Activated naive CD8-positive, alpha-beta T cell (primary cell): ENCODE results near the gene LDLRAD4.
A peak's percentile ranks its signal among the peaks of the same experiment; 100 is the strongest.

Source experiments
- H3K27ac Mint-ChIP-seq: one replicate; pipeline ENCODE4 v1.8.0; 2021; ENCODE audit warnings: mixed read lengths
- H3K27me3 Mint-ChIP-seq: one replicate; pipeline ENCODE4 v1.8.0; 2021; ENCODE audit warnings: mixed read lengths
- H3K36me3 Mint-ChIP-seq: one replicate; pipeline ENCODE4 v1.8.0; 2021; ENCODE audit warnings: mixed read lengths
- H3K4me1 Mint-ChIP-seq: one replicate; pipeline ENCODE4 v1.8.0; 2021; ENCODE audit warnings: low read depth, mixed read lengths
- H3K4me3 Mint-ChIP-seq: one replicate; pipeline ENCODE4 v1.8.0; 2021; ENCODE audit warnings: mild to moderate bottlenecking, mixed read lengths
- H3K9me3 Mint-ChIP-seq: one replicate; pipeline ENCODE4 v1.8.0; 2021; ENCODE audit warnings: low read depth, mixed read lengths

LDLRAD4 gene

GRCh38 chr18:13502585-13502984, 284.0 kb downstream of the LDLRAD4 start:
- Mint-ChIP-seq H3K9me3 (no peaks in the 10 kb centered on the region), H3K27me3 (no peaks in the 10 kb centered on the region), H3K27ac (peak overlapping the region; percentile 31), H3K36me3 (peaks cover 17% of the 10 kb centered on the region), H3K4me1 (peaks cover 34% of the 10 kb centered on the region), H3K4me3 (no peak overlapping the region)

- peaks cover 39% of the 10 kb centered on the region for H3K4me1 Mint-ChIP-seq
- peaks cover 12% of the 10 kb centered on the region for H3K36me3 Mint-ChIP-seq
- no peaks in the 10 kb centered on the region for H3K27me3 Mint-ChIP-seq
- H3K9me3 Mint-ChIP-seq, result no peaks in the 10 kb centered on the region
- no peak overlapping the region for H3K4me3 Mint-ChIP-seq
- no peak overlapping the region for H3K27ac Mint-ChIP-seq
Observed at GRCh38 chr18:13503836-13504235, 285.3 kb downstream of the LDLRAD4 start.

- H3K36me3 Mint-ChIP-seq, result peaks cover 6% of the 10 kb centered on the region
- no peaks in the 10 kb centered on the region for H3K9me3 Mint-ChIP-seq
- H3K4me1 Mint-ChIP-seq, result peaks cover 50% of the 10 kb centered on the region
- H3K4me3 Mint-ChIP-seq, result no peak overlapping the region
- no peaks in the 10 kb centered on the region for H3K27me3 Mint-ChIP-seq
- H3K27ac Mint-ChIP-seq, result no peak overlapping the region
Observed at GRCh38 chr18:13505780-13506345, 287.3 kb downstream of the LDLRAD4 start.

- H3K4me1 Mint-ChIP-seq, result peaks cover 62% of the 10 kb centered on the region
- H3K27me3 Mint-ChIP-seq, result no peaks in the 10 kb centered on the region
Observed at GRCh38 chr18:13510594-13510993, 292.0 kb downstream of the LDLRAD4 start.

GRCh38 chr18:13511961-13512577, 293.5 kb downstream of the LDLRAD4 start:
- Mint-ChIP-seq H3K36me3 (peaks cover 16% of the 10 kb centered on the region), H3K27me3 (no peaks in the 10 kb centered on the region), H3K4me1 (peaks cover 55% of the 10 kb centered on the region), H3K27ac (peak overlapping the region; percentile 36), H3K4me3 (no peak overlapping the region), H3K9me3 (no peaks in the 10 kb centered on the region)

More at GRCh38 chr18:13510594-13510993, 292.0 kb downstream of the LDLRAD4 start:
- H3K4me3 Mint-ChIP-seq, result no peak overlapping the region
- H3K9me3 Mint-ChIP-seq, result no peaks in the 10 kb centered on the region
- H3K36me3 Mint-ChIP-seq, result peaks cover 16% of the 10 kb centered on the region
- H3K27ac Mint-ChIP-seq, result no peak overlapping the region

GRCh38 chr18:13513021-13513420, 294.5 kb downstream of the LDLRAD4 start:
- Mint-ChIP-seq H3K36me3 (peaks cover 22% of the 10 kb centered on the region), H3K27ac (peak overlapping the region; percentile 58), H3K4me3 (no peak overlapping the region), H3K27me3 (no peaks in the 10 kb centered on the region), H3K9me3 (no peaks in the 10 kb centered on the region), H3K4me1 (peaks cover 46% of the 10 kb centered on the region)

- no peak overlapping the region for H3K27ac Mint-ChIP-seq
- H3K36me3 Mint-ChIP-seq, result peaks cover 25% of the 10 kb centered on the region
- H3K4me1 Mint-ChIP-seq, result peaks cover 46% of the 10 kb centered on the region
- no peaks in the 10 kb centered on the region for H3K9me3 Mint-ChIP-seq
- H3K27me3 Mint-ChIP-seq, result no peaks in the 10 kb centered on the region
- no peak overlapping the region for H3K4me3 Mint-ChIP-seq
Observed at GRCh38 chr18:13513481-13513880, 294.9 kb downstream of the LDLRAD4 start.

GRCh38 chr18:13514558-13514957, 296.0 kb downstream of the LDLRAD4 start:
- Mint-ChIP-seq H3K9me3 (no peaks in the 10 kb centered on the region), H3K4me3 (no peak overlapping the region), H3K27ac (no peak overlapping the region), H3K27me3 (no peaks in the 10 kb centered on the region), H3K36me3 (peaks cover 24% of the 10 kb centered on the region), H3K4me1 (peaks cover 40% of the 10 kb centered on the region)

- Mint-ChIP-seq H3K9me3 (no peaks in the 10 kb centered on the region), H3K4me1 (peaks cover 33% of the 10 kb centered on the region), H3K27ac (no peak overlapping the region), H3K27me3 (no peaks in the 10 kb centered on the region), H3K36me3 (peaks cover 26% of the 10 kb centered on the region), H3K4me3 (no peak overlapping the region)
Observed at GRCh38 chr18:13516855-13517254, 298.3 kb downstream of the LDLRAD4 start.

- H3K4me3 Mint-ChIP-seq, result no peak overlapping the region
- H3K27me3 Mint-ChIP-seq, result no peaks in the 10 kb centered on the region
- peaks cover 28% of the 10 kb centered on the region for H3K4me1 Mint-ChIP-seq
- no peaks in the 10 kb centered on the region for H3K9me3 Mint-ChIP-seq
- H3K36me3 Mint-ChIP-seq, result peaks cover 26% of the 10 kb centered on the region
- no peak overlapping the region for H3K27ac Mint-ChIP-seq
Observed at GRCh38 chr18:13517369-13517768, 298.8 kb downstream of the LDLRAD4 start.

- Mint-ChIP-seq H3K27ac (no peak overlapping the region), H3K36me3 (peaks cover 24% of the 10 kb centered on the region), H3K9me3 (no peaks in the 10 kb centered on the region), H3K4me3 (no peak overlapping the region), H3K4me1 (peaks cover 18% of the 10 kb centered on the region), H3K27me3 (no peaks in the 10 kb centered on the region)
Observed at GRCh38 chr18:13518382-13518781, 299.8 kb downstream of the LDLRAD4 start.

- H3K27me3 Mint-ChIP-seq, result no peaks in the 10 kb centered on the region
- H3K4me3 Mint-ChIP-seq, result no peak overlapping the region
- H3K27ac Mint-ChIP-seq, result no peak overlapping the region
- peaks cover 23% of the 10 kb centered on the region for H3K36me3 Mint-ChIP-seq
- H3K9me3 Mint-ChIP-seq, result no peaks in the 10 kb centered on the region
- H3K4me1 Mint-ChIP-seq, result peaks cover 27% of the 10 kb centered on the region
Observed at GRCh38 chr18:13520306-13520705, 301.7 kb downstream of the LDLRAD4 start.

GRCh38 chr18:13520741-13521140, 302.2 kb downstream of the LDLRAD4 start:
- Mint-ChIP-seq H3K27me3 (no peaks in the 10 kb centered on the region), H3K9me3 (no peaks in the 10 kb centered on the region), H3K4me1 (peaks cover 27% of the 10 kb centered on the region), H3K4me3 (no peak overlapping the region), H3K27ac (no peak overlapping the region), H3K36me3 (peaks cover 21% of the 10 kb centered on the region)

- Mint-ChIP-seq H3K4me3 (no peak overlapping the region), H3K4me1 (peaks cover 31% of the 10 kb centered on the region), H3K27ac (no peak overlapping the region), H3K27me3 (no peaks in the 10 kb centered on the region), H3K9me3 (no peaks in the 10 kb centered on the region), H3K36me3 (peaks cover 21% of the 10 kb centered on the region)
Observed at GRCh38 chr18:13521418-13521817, 302.9 kb downstream of the LDLRAD4 start.

GRCh38 chr18:13522256-13522655, 303.7 kb downstream of the LDLRAD4 start:
- Mint-ChIP-seq H3K36me3 (peaks cover 19% of the 10 kb centered on the region), H3K27ac (no peak overlapping the region), H3K4me1 (peaks cover 38% of the 10 kb centered on the region), H3K9me3 (no peaks in the 10 kb centered on the region), H3K4me3 (no peak overlapping the region), H3K27me3 (no peaks in the 10 kb centered on the region)
